Measurements from ENCODE around the gene DCLK2. TPM values are rescaled to one million over a fixed set of nuclear protein-coding genes. Genes with fewer than 3 reads are reported as not detected.

Gene DCLK2
- total RNA-seq, 2 donors from 2014 or later: 3.1 to 3.9 TPM

DNA sequence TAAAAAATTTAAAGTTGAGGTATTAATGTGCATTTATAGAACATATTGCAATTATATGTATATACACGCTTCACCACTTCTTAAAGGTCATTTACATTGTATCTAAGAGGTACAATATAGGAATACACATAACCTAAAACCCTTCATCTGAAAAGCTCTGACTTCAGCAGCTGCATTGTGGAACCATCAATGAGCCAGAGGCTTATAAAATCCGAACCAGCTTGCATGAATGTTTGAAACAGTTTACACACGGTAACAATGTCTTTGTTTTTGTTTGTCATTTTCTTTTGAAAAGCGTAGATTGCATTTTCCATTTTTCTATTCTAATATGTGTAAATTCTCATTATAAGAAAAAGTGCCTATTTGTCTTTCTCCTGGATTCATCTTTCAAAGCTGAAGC, 221.6 kb downstream of the DCLK2 start:
- intact Hi-C loops (cut with DNase I): loop anchor here (5.0 to 10.0 kb wide), 2 partner anchors 275 to 297 kb away; no protein-coding TSS in a partner anchor
- Histone ChIP-seq H3K9ac (ENCODE audit: low read depth in 2 of 2, low read length in 2 of 2) (no peak overlapping the region), H3K36me3 (no peaks in the 10 kb centered on the region), H3K9me3 (no peaks in the 10 kb centered on the region), H3K27me3 (no peaks in the 10 kb centered on the region), H3K4me3 (no peak overlapping the region), H3K27ac (no peak overlapping the region), H3K4me1 (no peaks in the 10 kb centered on the region)
- TF ChIP-seq, protein P1, sequence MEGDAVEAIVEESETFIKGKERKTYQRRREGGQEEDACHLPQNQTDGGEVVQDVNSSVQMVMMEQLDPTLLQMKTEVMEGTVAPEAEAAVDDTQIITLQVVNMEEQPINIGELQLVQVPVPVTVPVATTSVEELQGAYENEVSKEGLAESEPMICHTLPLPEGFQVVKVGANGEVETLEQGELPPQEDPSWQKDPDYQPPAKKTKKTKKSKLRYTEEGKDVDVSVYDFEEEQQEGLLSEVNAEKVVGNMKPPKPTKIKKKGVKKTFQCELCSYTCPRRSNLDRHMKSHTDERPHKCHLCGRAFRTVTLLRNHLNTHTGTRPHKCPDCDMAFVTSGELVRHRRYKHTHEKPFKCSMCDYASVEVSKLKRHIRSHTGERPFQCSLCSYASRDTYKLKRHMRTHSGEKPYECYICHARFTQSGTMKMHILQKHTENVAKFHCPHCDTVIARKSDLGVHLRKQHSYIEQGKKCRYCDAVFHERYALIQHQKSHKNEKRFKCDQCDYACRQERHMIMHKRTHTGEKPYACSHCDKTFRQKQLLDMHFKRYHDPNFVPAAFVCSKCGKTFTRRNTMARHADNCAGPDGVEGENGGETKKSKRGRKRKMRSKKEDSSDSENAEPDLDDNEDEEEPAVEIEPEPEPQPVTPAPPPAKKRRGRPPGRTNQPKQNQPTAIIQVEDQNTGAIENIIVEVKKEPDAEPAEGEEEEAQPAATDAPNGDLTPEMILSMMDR (IDR thresholded peaks at IDR 0.05): no peak
- DNase-seq: no peak

DNA sequence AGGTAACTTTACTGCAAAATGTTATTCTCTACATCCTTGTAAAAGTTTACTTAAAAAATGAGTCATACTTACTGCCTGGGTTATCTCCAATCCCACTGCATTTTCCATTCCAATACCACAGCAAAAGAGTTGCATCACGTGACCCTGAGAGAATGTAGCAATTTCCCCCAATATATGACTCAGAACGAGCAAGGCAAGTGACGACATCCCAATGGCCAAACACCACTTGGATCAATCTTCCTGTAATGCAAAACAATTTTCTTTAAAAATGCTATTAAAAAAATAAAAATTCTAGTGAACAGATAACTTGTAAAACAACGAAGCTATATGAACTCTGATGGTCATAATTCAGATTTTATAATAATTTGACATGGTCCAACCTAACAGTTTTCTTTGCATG, 224.3 kb downstream of the DCLK2 start:
- Histone ChIP-seq H3K4me3 (no peak overlapping the region), H3K4me1 (no peaks in the 10 kb centered on the region), H3K36me3 (no peaks in the 10 kb centered on the region), H3K9ac (ENCODE audit: low read depth in 2 of 2, low read length in 2 of 2) (no peak overlapping the region), H3K27me3 (no peaks in the 10 kb centered on the region), H3K27ac (no peak overlapping the region), H3K9me3 (no peaks in the 10 kb centered on the region)
- TF ChIP-seq, protein P1 (IDR thresholded peaks at IDR 0.05): no peak
- intact Hi-C loops (cut with DNase I): loop anchor here (10.0 kb wide), 1 partner anchor 272 kb away; no protein-coding TSS in a partner anchor
- DNase-seq: no peak

DNA sequence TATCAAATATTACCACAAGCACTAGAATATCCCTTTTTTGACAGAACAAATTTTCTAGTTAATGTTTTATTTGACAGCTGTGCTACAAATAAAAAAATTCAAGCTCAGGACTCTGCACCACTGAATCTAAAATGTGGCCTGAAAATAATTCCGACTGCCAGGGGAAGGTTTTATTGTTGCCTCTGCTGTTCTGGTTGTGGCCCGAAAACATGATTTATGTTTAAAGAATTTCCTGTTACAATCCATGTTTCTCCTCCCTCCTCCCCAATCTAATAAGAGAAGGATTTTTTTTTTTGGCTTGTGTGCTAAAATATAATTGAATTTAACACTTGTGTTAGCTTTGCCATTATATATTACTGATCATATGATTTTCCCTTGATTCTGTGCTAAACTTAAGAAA, 227.8 kb downstream of the DCLK2 start:
- no peak overlapping the region for H3K4me3 ChIP-seq
- no peaks in the 10 kb centered on the region for H3K9me3 ChIP-seq
- TF ChIP-seq, protein P1 (IDR thresholded peaks at IDR 0.05): no peak
- intact Hi-C loops (cut with DNase I): loop anchor here (10.0 kb wide), 1 partner anchor 269 kb away; no protein-coding TSS in a partner anchor
- no peaks in the 10 kb centered on the region for H3K4me1 ChIP-seq
- H3K27ac ChIP-seq: no peak overlapping the region
- no peaks in the 10 kb centered on the region for H3K36me3 ChIP-seq
- no peak overlapping the region for H3K9ac ChIP-seq (ENCODE audit: low read depth in 2 of 2, low read length in 2 of 2)
- no peak for DNase-seq
- no peaks in the 10 kb centered on the region for H3K27me3 ChIP-seq

DNA sequence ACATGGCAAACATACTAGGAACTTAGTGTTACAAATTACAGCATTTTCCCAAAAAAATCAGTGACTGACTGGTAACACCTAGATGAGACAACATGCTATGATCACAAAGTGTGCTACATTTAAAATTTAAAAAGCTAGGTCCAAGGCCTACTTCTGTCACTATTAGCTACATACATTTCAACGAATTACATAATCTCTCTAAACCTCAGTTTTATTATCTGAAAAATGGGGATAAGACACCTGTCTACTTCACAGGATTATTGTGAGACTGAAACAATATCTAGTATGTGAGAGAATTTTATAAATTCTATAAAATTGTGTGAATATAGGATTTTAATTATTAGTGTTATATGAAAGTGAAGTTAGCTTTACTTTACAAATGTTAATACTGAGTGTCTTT, 228.5 kb downstream of the DCLK2 start:
- no peak overlapping the region for H3K9ac ChIP-seq (ENCODE audit: low read depth in 2 of 2, low read length in 2 of 2)
- H3K36me3 ChIP-seq: no peaks in the 10 kb centered on the region
- DNase-seq: no peak
- no peak overlapping the region for H3K27ac ChIP-seq
- no peaks in the 10 kb centered on the region for H3K9me3 ChIP-seq
- no peaks in the 10 kb centered on the region for H3K27me3 ChIP-seq
- intact Hi-C loops (cut with DNase I): loop anchor here (10.0 kb wide), 1 partner anchor 268 kb away; no protein-coding TSS in a partner anchor
- no peak overlapping the region for H3K4me3 ChIP-seq
- no peaks in the 10 kb centered on the region for H3K4me1 ChIP-seq
- TF ChIP-seq, protein P1 (IDR thresholded peaks at IDR 0.05): no peak

Data from colonic mucosa (tissue), 4 donors.